ENCODE measurements around the gene KIF18A.

- TF ChIP-seq POLR2A (IDR thresholded peaks at IDR 0.05; ENCODE audit: low read depth) (no peak), POLR2AphosphoS5 (IDR thresholded peaks at IDR 0.05) (no peak)
These were observed 25.2 kb upstream of the KIF18A start for GRCh38 chr11:28133146-28133545.
